ENCODE results near the gene SMYD3. TPM values are rescaled to one million over a fixed set of nuclear protein-coding genes. Genes with fewer than 3 reads are reported as not detected.

SMYD3 gene
- total and polyA plus RNA-seq, 12 donors = 13.5 to 78.2 (median 26.8) TPM

- H3K4me1 ChIP-seq (replicated peaks in 1 of 2) = no peaks in the 10 kb centered on the region
- H3K9me3 ChIP-seq (replicated peaks in 1 of 3) = no peaks in the 10 kb centered on the region
- H3K4me3 ChIP-seq = no peak overlapping the region
- WGBS, 4 donors = 92 to 98% (median 96%) methylated on average over 4 to 7 of the region's 7 CpGs
- no peak for DNase-seq
- TF ChIP-seq POLR2A (IDR thresholded peaks at IDR 0.05) = no peak
- TF ChIP-seq, protein P1, sequence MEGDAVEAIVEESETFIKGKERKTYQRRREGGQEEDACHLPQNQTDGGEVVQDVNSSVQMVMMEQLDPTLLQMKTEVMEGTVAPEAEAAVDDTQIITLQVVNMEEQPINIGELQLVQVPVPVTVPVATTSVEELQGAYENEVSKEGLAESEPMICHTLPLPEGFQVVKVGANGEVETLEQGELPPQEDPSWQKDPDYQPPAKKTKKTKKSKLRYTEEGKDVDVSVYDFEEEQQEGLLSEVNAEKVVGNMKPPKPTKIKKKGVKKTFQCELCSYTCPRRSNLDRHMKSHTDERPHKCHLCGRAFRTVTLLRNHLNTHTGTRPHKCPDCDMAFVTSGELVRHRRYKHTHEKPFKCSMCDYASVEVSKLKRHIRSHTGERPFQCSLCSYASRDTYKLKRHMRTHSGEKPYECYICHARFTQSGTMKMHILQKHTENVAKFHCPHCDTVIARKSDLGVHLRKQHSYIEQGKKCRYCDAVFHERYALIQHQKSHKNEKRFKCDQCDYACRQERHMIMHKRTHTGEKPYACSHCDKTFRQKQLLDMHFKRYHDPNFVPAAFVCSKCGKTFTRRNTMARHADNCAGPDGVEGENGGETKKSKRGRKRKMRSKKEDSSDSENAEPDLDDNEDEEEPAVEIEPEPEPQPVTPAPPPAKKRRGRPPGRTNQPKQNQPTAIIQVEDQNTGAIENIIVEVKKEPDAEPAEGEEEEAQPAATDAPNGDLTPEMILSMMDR (IDR thresholded peaks at IDR 0.05) = no peak
- no peak overlapping the region for H3K27ac ChIP-seq
- intact Hi-C loops (cut with DNase I) = no loop called here
- H3K27me3 ChIP-seq = no peaks in the 10 kb centered on the region
- no peaks in the 10 kb centered on the region for H3K36me3 ChIP-seq (replicated peaks in 1 of 2)
Measured at GRCh38 chr1:246413430-246413829, 93.6 kb downstream of the SMYD3 start.

DNA sequence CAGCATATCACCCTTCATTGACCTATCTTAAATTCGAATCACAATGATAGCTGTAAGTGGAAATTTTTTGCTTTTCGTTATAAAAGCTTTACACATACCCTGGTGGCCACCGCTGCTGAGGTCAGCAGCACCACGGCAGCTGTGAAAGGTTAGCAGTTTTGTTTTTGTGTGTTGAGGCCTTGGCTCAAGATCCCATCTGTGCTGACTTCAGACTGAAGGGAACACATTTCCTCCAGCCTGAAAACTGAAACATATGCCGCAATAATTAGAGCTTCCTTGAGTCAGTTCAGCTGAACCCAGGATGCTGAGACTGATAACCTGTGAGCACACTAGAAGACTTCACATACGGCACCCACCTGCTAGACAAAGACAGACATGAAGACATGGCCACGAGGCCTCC lies 103.0 kb downstream of the SMYD3 start:
- TF ChIP-seq POLR2A (IDR thresholded peaks at IDR 0.05) = no peak
- no peaks in the 10 kb centered on the region for H3K36me3 ChIP-seq (replicated peaks in 1 of 2)
- no peaks in the 10 kb centered on the region for H3K9me3 ChIP-seq (replicated peaks in 1 of 3)
- intact Hi-C loops (cut with DNase I) = no loop called here
- no peaks in the 10 kb centered on the region for H3K4me1 ChIP-seq (replicated peaks in 1 of 2)
- DNase-seq = no peak
- no peaks in the 10 kb centered on the region for H3K27me3 ChIP-seq
- H3K27ac ChIP-seq = no peak overlapping the region
- 81 to 89% (median 87%) methylated on average over 7 of the region's 7 CpGs for WGBS, 4 donors
- H3K4me3 ChIP-seq = no peak overlapping the region

DNA sequence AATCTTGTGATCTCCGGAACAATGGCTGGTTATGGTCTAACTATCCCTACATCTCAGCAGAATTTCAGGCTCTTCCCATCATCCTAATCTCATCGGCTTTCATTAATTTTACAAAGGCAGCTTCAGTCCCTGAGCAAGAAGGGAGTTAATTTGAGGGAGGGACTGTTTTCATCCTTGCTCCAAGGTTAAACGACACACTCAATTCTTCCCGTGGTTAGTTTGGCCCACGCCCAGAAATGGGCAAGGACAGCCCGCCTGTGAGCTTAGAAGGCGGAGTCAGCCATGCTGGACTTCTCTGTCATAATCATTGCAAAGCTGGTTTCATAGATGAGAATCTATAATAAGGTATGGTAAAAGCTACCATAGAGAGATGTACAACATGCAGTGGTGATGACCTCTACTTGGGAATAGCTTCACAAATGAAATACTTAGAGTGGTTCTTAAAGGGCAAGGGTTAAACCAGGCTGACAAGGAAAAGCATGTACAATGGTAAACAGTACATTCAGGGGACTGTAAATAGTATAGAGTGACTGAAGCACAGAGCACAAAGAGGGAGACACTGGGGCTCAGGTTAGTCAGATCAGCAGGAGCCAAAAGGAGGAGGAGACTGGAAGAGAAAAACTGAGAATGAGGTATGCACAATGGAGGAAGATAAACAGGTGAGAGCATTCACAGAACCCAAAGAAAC lies 108.8 kb downstream of the SMYD3 start:
- Histone ChIP-seq H3K9me3 (replicated peaks in 1 of 3) (no peaks in the 10 kb centered on the region), H3K4me1 (replicated peaks in 1 of 2) (peaks cover 0 to 4% of the 10 kb centered on the region in 2 donors), H3K27me3 (no peaks in the 10 kb centered on the region), H3K36me3 (replicated peaks in 1 of 2) (no peaks in the 10 kb centered on the region), H3K27ac (peak overlapping the region in 1 of 5 donors; percentile 66), H3K4me3 (peak overlapping the region in 1 of 4 donors; percentile 5)
- intact Hi-C loops (cut with DNase I) = no loop called here
- DNase-seq = peak; percentile 65 to 87 (median 84)
- WGBS, 4 donors = 35 to 64% (median 55%) methylated on average over 7 of the region's 7 CpGs
- TF ChIP-seq, protein P1 (IDR thresholded peaks at IDR 0.05) = no peak
- TF ChIP-seq POLR2A (IDR thresholded peaks at IDR 0.05) = no peak

GRCh38 chr1:246397046-246397445 lies 110.0 kb downstream of the SMYD3 start:
- no peak for TF ChIP-seq POLR2A (IDR thresholded peaks at IDR 0.05)
- TF ChIP-seq, protein P1 (IDR thresholded peaks at IDR 0.05) = no peak
- Histone ChIP-seq H3K4me3 (no peak overlapping the region), H3K4me1 (replicated peaks in 1 of 2) (peaks cover 0 to 4% of the 10 kb centered on the region in 2 donors), H3K27me3 (no peaks in the 10 kb centered on the region), H3K27ac (peak overlapping the region in 1 of 5 donors; percentile 21), H3K9me3 (replicated peaks in 1 of 3) (no peaks in the 10 kb centered on the region), H3K36me3 (replicated peaks in 1 of 2) (no peaks in the 10 kb centered on the region)
- DNase-seq = no peak
- 95 to 98% (median 97%) methylated on average over 5 of the region's 5 CpGs for WGBS, 4 donors
- intact Hi-C loops (cut with DNase I) = no loop called here

- Histone ChIP-seq H3K4me1 (replicated peaks in 1 of 2) (peaks cover 0 to 4% of the 10 kb centered on the region in 2 donors), H3K36me3 (replicated peaks in 1 of 2) (no peaks in the 10 kb centered on the region), H3K27me3 (no peaks in the 10 kb centered on the region), H3K4me3 (no peak overlapping the region), H3K27ac (no peak overlapping the region), H3K9me3 (replicated peaks in 1 of 3) (no peaks in the 10 kb centered on the region)
- no peak for TF ChIP-seq POLR2A (IDR thresholded peaks at IDR 0.05)
- TF ChIP-seq, protein P1 (IDR thresholded peaks at IDR 0.05) = no peak
- 87 to 93% (median 89%) methylated on average over 6 of the region's 6 CpGs for WGBS, 4 donors
- intact Hi-C loops (cut with DNase I) = no loop called here
- DNase-seq = no peak
Measured at GRCh38 chr1:246396322-246396721, 110.8 kb downstream of the SMYD3 start.

All from adrenal gland (tissue), 12 donors.